GM12878 (cell line): Measurements from ENCODE around the gene KIF12.

Experiments used
- CBFB ChIP-seq: IDR thresholded peaks from 2 replicates; pipeline ENCODE4 v1.6.1; 2016; ENCODE audit warnings: antibody characterized with exemption, low read depth
- CBX3 ChIP-seq: fragments of 200-600 bp; sonication (generic); IDR thresholded peaks from 2 replicates; pipeline ENCODE4 v1.6.1; 2016; ENCODE audit warnings: low read depth, borderline replicate concordance
- CEBPB ChIP-seq, 2 experiments: fragments of 150-350 bp in 1 of 2; IDR thresholded peaks; 2 replicates each; pipeline ENCODE4 v1.6.1; 2012 to 2014; ENCODE audit warnings: low read depth in 2 of 2, low read length in 2 of 2, borderline replicate concordance in 1 of 2, inconsistent platforms in 1 of 2
- HDAC2 ChIP-seq: fragments of 200-600 bp; sonication (generic); IDR thresholded peaks from 2 replicates; pipeline ENCODE4 v1.6.1; 2017
- JUND ChIP-seq: IDR thresholded peaks from 2 replicates; pipeline ENCODE4 v1.6.1; 2012; ENCODE audit warnings: low read depth, mild to moderate bottlenecking, low read length, improper control_type of control experiment, moderate library complexity
- MYC ChIP-seq: IDR thresholded peaks from 2 replicates; pipeline ENCODE4 v1.6.1; 2011; ENCODE audit warnings: mild to moderate bottlenecking, low read length, moderate library complexity, inconsistent platforms; ENCODE audit not compliant: insufficient read depth, insufficient replicate concordance, insufficient read length, severe bottlenecking
- NR2C2 ChIP-seq: IDR thresholded peaks from 2 replicates; pipeline ENCODE4 v1.6.1; 2011; ENCODE audit warnings: borderline replicate concordance, low read depth; ENCODE audit not compliant: control insufficient read depth, insufficient read length
- PBX3 ChIP-seq: IDR thresholded peaks from 2 replicates; pipeline ENCODE4 v1.6.1; 2011; ENCODE audit warnings: mild to moderate bottlenecking, low read depth, low read length, moderate library complexity; ENCODE audit not compliant: insufficient replicate concordance
- POLR2AphosphoS5 ChIP-seq: IDR thresholded peaks from 2 replicates; pipeline ENCODE4 v1.6.1; 2011; ENCODE audit warnings: mild to moderate bottlenecking, low read length, inconsistent platforms
- RAD21 ChIP-seq: IDR thresholded peaks from 2 replicates; pipeline ENCODE4 v1.6.1; 2011; ENCODE audit warnings: mild to moderate bottlenecking, low read depth, low read length, moderate library complexity; ENCODE audit not compliant: insufficient read depth
- ZBTB33 ChIP-seq: fragments of 450-650 bp; IDR thresholded peaks from 2 replicates; pipeline ENCODE4 v1.6.1; 2017; ENCODE audit warnings: mild to moderate bottlenecking
- TF ChIP-seq, protein P1 (sequence below), 3 experiments: IDR thresholded peaks in 2 of 3; conservative IDR thresholded peaks in 1 of 3; 2 replicates each; pipeline ENCODE4 v1.5.1; 2011; ENCODE audit warnings: low read depth in 3 of 3, low read length in 3 of 3, mild to moderate bottlenecking in 3 of 3, control low read depth in 2 of 3, moderate library complexity in 2 of 3, inconsistent platforms in 1 of 3, mixed read lengths in 1 of 3; ENCODE audit not compliant: control insufficient read depth in 2 of 3, insufficient read depth in 1 of 3; ENCODE audit errors: extremely low read depth in 1 of 3

- TF ChIP-seq HDAC2 = no peak
- TF ChIP-seq CEBPB (IDR thresholded peaks at IDR 0.05; ENCODE audit: borderline replicate concordance in 1 of 2, low read depth in 2 of 2, low read length in 2 of 2) = no peak
- no peak for TF ChIP-seq CBFB
- TF ChIP-seq JUND = no peak
- TF ChIP-seq, protein P1, sequence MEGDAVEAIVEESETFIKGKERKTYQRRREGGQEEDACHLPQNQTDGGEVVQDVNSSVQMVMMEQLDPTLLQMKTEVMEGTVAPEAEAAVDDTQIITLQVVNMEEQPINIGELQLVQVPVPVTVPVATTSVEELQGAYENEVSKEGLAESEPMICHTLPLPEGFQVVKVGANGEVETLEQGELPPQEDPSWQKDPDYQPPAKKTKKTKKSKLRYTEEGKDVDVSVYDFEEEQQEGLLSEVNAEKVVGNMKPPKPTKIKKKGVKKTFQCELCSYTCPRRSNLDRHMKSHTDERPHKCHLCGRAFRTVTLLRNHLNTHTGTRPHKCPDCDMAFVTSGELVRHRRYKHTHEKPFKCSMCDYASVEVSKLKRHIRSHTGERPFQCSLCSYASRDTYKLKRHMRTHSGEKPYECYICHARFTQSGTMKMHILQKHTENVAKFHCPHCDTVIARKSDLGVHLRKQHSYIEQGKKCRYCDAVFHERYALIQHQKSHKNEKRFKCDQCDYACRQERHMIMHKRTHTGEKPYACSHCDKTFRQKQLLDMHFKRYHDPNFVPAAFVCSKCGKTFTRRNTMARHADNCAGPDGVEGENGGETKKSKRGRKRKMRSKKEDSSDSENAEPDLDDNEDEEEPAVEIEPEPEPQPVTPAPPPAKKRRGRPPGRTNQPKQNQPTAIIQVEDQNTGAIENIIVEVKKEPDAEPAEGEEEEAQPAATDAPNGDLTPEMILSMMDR (IDR thresholded peaks at IDR 0.05 in 2 of 3, conservative IDR thresholded peaks at IDR 0.05 in 1 of 3; ENCODE audit: control insufficient read depth in 2 of 3, extremely low read depth in 1 of 3, insufficient read depth in 1 of 3, low read depth in 3 of 3, low read length in 3 of 3) = no peak
- no peak for TF ChIP-seq NR2C2
- no peak for TF ChIP-seq MYC
- no peak for TF ChIP-seq CBX3
- TF ChIP-seq RAD21 = no peak
- TF ChIP-seq PBX3 = no peak
- TF ChIP-seq ZBTB33 = no peak
- no peak for TF ChIP-seq POLR2AphosphoS5
Observed at GRCh38 chr9:114114364-114114763, 15.3 kb upstream of the KIF12 start.
